Measurements from ENCODE around the gene SLC51B.

- no peak for TF ChIP-seq MAZ (IDR thresholded peaks at IDR 0.05; ENCODE audit: borderline replicate concordance, low read depth, low read length)
- no peak for TF ChIP-seq MYC (IDR thresholded peaks at IDR 0.05; ENCODE audit: borderline replicate concordance, low read length)
- no peak for TF ChIP-seq RNF2 (IDR thresholded peaks at IDR 0.05; ENCODE audit: borderline replicate concordance, low read depth)
- no peak; the same call in 1 of the 2 replicates for TF ChIP-seq NFE2L2 (conservative IDR thresholded peaks at IDR 0.05; ENCODE audit: low read length)
- no peak for TF ChIP-seq CTCF (IDR thresholded peaks at IDR 0.05)
- TF ChIP-seq REST (IDR thresholded peaks at IDR 0.05), result no peak
- no peak for TF ChIP-seq ESRRA (IDR thresholded peaks at IDR 0.05; ENCODE audit: borderline replicate concordance, low read length)
- no peak for TF ChIP-seq ZNF302 (CRISPR knock-in tag; IDR thresholded peaks at IDR 0.05)
- TF ChIP-seq CBX8 (IDR thresholded peaks at IDR 0.05), result no peak
- no peak for TF ChIP-seq EP300 (IDR thresholded peaks at IDR 0.05)
- no peak for TF ChIP-seq FOSL2 (IDR thresholded peaks at IDR 0.05)
- no peak for TF ChIP-seq FOSL2 (CRISPR knock-in tag; IDR thresholded peaks at IDR 0.05)
- TF ChIP-seq BCL3 (IDR thresholded peaks at IDR 0.05), result no peak
- no peak for TF ChIP-seq MAFK (IDR thresholded peaks at IDR 0.05; ENCODE audit: partially characterized antibody)
- no peak for TF ChIP-seq POLR2AphosphoS2 (conservative IDR thresholded peaks at IDR 0.05; ENCODE audit: low read length)
Measured at GRCh38 chr15:65069179-65069578, 24.0 kb downstream of the SLC51B start.
